Stimulated activated CD4-positive, alpha-beta T cell treated with anti-CD3 and anti-CD28 coated beads, Interleukin-15, amount 100 ng/mL, for 48 hours (primary cell): ENCODE results near the gene HCFC2.

ENCODE experiments used
- DNase-seq, 2 donors: peaks; one replicate each; pipeline ENCODE4 v3.0.0-alpha.2; 2020; ENCODE audit warnings: low read depth in 2 of 2

Gene HCFC2

DNA sequence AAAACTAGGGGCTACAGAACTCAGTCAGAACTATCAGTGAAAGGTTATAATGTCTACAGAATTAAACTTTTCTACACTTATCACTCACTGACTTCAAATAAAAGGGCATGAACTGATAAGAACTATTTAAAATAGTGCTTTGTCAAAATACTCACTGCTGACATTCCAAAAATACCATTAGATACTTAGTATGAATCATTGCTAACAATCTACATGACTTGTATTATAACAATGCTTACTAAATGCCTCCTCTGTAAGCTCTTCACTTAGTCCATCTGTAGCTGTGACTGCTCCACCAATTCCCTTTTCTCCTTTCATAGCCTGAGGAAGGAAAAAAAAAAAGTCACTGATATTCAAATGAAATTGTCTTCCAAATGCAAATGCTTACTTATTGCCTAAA is 56.7 kb downstream of the HCFC2 start:
- no peak for DNase-seq

DNA sequence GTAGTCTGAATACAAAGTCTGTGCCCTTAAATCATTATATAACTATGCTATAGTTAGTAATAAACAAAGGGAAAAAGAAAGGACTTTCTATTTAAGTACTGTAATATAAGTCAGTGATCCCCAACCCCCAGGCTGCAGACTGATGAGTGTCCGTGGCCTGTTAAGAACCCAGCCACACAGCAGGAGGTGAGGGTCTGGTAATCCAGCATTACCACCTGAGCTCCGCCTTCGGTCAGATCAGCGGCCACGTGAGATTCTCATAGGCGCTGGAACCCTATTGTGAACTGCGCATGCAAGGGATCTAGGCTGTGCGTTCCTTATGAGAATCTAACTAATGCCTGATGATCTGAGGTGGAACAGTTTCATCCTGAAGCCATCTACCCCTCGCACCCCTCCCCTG is 58.0 kb downstream of the HCFC2 start:
- DNase-seq: no peak

DNA sequence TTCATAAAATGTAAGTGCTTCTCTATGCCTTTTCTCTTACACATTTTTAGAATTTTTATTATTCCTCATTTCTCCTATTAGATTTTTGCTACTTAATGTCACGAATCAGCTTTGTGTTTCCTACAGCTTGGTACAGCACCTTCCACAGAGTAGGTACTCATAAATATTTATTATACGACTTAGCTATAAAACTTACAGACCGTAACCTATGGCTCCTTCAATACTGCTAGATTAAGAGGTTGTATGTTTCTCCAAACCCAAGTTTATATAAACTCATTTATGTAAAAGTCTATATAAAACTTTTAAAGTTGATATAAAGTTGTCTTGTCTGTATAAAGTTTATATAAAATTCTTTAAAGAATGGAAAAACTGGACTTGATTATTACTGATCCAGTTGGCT is 62.2 kb downstream of the HCFC2 start:
- no peak for DNase-seq

DNA sequence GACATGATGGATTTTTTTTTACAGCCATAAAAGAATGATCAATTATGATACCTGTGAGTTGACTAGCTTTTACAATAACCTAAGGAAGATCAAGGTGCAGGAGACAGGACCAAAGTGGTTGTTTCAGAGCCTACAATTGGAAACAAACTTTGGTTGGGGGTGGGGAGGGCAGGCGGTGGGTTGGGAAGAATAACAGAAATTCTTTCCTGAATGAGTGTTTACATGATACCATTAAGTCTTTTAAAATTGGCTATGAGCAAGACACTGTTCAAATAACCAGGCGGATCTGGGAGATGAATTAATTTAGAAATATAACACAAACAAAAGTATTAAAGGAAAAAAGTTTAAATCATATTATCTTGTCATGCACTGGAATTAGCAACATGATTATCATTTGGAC is 66.4 kb downstream of the HCFC2 start:
- no peak for DNase-seq

DNA sequence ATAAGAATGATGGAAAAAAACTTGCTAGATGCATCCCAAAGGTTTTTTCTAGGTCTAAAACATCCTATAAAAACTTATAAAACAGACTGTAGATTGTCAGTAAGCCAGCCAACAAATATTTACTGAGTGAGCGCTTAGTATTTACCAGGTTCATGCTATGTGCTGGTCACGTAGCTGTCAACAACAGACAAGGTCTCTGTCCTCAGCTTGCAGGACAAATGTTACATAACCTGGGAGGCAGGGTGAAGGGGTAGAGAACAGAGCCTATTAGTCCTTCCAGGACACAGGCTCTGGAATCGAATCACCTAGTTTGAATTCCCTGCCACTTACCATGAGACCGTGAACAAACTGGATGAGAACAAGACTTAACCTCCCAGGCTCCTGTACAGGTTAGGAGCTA is 67.3 kb downstream of the HCFC2 start:
- DNase-seq: no peak

DNA sequence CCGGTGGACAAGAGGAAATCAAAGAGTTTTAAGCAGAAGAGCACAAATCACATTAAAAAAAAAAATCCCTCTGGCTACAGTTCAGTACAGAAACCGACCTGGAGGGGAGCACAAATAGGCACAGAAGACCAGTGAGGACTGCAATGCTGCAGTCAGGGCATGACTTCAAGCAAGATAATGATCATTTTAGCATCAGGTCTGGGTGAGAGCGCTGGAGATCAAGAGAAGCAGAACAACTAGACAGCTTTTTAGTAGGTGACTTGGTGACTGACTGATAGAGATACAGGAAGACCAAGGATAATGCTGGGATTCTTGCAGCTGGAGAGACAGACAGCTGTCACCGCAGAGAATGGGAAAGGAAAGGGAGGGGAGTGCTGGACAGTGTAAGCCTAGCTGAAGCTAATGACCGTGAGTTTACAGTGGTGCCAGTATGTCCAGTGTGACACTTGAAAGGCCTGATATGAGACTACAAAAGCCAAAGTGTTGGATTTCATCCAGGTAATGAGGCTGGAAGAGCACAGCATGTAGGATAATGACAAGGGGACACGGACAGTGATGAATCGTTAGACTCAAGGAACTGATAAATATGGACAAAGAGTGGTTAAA is 68.1 kb downstream of the HCFC2 start:
- no peak for DNase-seq

DNA sequence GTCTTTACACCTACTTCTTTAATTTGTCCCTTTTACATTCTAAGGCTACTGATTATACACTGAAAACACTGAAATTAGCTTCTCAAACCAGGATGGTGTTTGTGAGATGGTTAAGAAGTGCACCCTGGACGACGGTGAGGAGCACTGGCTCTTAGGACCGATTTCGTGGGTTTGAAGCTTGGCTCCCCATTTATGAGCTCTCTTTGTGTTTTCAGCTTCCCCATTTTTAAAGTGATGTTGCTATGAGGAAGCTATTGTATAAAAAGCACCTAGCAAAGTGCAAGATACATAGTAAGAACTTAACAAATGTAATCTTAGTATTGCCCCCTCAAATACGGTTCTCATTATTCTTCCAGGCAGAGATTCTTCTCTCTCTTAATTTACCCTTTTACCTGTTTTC is 69.0 kb downstream of the HCFC2 start:
- no peak for DNase-seq

DNA sequence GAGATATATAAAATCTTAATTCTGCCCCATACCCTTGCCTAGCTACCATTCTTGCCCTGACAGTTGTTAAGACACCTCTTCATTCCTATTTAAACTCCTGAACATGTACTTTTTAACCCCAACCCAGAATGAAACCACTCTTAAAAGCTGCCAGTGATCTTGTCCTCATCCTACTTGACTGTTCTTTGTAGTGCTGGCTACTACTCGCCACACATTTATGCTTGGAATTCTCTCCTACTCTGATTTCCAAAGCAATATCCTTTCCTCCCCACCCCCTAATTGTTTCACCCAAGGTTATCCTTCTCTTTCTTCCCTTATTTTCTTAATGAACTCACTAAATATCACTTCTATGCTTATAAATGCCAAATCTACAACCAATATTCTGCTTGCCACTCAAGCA is 69.5 kb downstream of the HCFC2 start:
- DNase-seq: no peak

DNA sequence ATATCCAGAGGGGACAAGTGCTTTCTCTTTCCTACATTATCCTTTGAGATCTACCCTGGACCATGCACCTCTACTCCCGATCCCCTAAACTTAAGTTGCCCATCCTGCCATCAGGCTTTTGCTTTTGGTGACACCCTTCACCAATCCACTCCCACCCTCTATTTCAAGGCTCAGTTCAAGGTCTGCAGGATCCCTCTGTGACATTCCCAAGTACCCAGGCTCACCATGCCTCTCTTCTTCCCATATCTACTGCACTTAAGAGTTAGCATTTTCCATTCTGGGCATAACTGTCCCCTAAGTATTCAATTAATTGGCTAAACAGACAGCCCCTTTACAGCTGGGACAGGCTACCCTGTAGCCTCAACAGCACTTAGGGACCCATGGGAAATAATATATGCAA is 70.6 kb downstream of the HCFC2 start:
- no peak for DNase-seq

DNA sequence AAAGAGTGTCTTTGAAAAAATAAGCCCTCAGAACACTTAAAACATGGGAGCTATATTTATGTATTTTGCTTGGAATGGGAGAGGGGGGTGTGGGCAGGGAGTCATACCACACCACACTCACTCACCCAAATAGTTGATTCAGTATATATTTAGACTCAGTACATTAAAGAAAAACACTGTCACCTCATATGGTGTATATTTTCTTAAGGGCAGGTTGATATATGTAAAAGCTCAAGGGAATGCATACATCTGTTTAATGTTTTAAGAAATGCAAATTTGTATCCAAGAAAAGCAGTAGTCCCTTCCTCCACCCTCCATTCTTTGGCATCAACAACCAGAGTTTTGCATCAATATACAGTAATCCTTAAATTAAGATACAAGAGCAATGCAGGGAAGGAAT is 72.2 kb downstream of the HCFC2 start:
- DNase-seq: no peak

DNA sequence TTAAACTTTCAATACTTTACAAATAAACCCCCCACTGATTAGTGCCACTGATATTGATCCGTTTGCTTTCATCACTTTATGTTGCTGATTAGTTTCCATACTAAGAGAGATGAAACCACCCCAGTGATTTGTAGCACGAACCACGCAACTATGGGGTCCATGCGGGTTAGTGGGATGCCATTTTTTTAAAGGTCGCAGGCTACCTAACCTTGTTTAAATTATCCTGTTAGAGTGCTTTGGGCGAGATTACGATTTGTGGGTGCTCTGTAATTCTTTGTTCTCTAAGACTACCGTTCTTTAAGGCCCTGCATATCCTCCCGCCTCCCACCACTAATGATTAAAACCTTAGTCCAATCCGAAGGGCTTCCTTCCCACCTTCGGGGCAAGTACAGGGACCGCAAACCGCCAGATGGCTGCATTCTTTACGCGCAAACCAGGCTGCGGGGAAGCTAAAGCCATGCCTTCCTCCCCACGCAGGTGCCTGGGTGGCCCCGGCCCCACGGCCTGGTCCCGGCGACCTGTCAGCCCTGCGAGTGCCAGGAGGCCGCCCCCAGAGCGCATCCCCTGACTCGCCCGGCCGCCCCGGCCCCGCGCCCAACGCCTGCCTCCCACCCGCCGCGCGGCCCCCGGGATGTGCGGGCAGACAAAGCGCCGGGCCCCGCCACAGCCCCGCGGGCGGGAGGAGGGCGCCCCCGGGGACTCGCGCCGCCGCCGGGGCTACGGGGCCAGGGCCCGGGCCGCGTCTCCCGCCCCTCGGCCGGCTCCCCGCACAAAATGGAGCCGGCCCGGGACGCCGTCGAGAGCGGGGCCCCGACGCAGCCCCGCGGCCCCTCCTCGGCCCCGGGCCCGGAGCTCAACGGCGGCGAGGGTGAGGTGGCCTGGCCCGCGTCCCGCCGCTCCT is 72.9 kb downstream of the HCFC2 start:
- DNase-seq: peak; percentile 5 to 10

DNA sequence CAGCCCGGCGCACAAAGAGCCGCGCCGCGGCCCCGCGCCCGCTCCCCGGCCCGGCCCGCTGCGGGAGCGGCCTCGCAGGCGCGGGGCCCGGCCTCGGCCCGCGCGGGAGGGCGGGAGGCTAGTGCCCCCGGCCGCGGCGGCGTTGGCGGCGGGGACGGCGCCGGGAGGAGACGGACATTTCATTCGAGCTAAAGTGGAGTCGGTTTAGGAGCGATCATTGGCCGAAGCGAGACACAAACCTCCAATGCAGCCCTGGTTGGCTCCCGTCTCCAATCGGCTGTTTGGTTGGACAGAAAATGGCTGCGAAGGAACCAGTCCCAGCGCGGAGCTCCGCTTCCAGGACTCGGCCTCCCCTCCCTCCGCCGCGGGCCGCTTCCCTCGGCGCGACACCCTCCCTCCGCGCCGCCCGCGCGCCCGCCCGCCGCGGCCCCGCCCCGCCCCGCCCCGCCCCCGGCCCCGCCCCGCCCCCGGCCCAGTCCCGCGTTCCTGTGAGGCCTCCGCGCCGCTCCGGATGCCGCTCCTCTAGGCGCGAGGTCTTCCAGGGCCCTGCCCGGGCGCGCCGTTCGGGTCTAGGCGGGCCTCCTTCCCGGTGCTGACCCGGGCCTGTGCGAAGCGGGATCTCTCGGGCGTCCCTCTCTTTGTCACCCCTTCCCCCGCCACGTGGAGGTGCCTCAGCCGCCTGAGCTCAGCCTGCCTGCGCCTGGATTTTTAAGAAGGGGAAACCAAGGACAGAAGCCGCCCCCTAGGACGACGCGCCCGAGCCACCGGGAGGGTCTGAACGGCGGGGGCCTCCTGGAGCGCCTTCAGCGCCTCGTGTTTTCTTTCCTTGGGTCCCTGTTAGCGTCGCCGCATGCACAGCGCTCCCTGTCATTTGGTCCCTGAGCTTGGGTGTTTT is 73.8 kb downstream of the HCFC2 start, which contains the start of gene NFYB:
TSS of gene NFYB (minus strand) at position 309 of the 895 bp plus-strand sequence. CDS start 2,757 bp downstream, outside the sequence.
- DNase-seq: peak; percentile 86 to 91

DNA sequence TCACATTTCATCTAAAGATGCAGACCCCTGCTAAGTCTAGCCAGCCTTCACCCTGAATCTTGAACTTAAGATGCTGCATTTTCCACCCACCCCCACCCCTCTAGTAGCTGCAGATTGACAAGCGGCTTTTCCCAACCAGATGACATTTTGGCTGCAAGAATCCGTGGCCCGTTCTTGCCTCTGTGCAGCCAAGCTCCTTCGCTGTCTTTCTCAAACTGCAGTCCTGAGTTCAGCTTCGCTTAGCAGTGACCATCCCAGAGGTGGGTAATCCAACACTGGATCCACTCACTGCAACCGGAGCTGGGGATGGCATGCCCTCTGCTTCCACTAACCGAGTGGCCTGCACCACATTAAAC is 74.4 kb downstream of the HCFC2 start:
- DNase-seq: no peak

DNA sequence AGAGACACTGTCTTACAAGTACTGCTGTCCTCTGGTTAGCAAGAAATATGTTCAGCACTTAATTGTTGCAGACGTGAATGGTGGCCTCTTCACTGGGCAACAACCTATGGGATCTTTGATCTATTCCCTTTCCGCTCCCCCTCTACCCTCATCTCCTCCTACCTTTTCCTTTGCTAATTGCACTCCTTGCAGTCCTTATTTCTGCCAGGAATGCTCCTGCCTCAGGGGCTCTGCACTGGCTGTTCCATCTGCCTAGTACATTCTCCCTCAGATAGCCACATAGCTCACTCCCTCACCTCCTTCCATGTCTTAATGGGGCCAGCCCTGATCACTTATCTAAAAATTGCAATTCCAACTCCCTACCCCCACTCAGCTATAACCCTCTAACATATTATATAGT is 78.2 kb downstream of the HCFC2 start:
- DNase-seq: no peak

DNA sequence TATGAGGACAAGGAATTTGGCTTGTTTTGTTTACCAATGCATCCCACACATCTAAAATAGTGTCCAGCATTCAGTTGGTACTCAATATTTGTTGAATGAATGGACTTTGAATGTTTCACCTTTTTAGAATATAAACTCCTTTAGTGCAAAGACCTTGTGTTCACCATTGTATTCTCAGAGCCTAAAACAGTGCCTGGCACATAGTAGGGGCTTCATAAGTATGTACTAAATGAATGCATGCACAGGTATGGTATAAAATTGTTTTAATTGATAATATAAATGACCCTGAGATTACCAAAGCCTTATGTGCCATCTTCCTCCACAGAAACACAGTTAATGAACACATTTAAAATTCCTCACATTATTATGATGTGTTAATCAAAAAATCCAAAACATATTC is 78.7 kb downstream of the HCFC2 start:
- DNase-seq: no peak

DNA sequence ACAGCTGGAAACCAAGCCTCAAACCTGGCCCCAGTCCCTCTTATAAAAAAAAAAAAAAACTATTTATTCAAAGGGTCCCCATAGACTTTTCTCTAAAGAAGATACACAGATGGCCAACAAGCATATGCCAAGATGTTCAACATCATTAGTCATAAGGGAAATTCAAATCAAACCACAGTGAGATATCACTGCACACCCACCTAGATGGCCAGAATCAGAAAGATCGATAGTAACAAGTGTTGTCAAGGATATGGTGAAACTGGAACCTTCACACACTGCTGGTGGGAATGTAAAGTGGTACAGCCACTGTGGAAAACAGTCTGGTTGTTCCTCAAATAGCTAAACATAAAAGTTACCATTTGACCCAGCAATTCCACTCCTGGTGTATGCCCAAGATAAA is 79.6 kb downstream of the HCFC2 start:
- DNase-seq: no peak

DNA sequence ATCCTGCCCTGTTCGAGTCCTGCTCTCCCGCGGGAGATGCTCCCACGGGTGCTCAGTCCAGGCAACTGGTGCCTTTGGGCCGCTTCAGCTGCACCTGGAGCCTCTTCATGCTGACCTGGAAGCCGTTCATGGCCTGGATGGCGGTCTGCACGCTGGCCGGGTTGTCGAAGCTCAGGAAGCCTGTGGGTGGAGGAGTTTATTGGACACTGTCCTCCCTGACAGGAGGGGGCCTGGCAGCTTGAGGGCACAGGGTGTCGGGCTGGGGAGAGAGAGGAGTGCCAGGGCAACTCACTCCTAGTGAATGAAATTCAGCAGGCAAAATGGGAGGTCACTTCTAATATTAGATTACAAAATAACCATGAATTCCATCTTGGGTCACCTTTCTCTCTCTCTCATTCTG is 83.0 kb downstream of the HCFC2 start:
- no peak for DNase-seq

DNA sequence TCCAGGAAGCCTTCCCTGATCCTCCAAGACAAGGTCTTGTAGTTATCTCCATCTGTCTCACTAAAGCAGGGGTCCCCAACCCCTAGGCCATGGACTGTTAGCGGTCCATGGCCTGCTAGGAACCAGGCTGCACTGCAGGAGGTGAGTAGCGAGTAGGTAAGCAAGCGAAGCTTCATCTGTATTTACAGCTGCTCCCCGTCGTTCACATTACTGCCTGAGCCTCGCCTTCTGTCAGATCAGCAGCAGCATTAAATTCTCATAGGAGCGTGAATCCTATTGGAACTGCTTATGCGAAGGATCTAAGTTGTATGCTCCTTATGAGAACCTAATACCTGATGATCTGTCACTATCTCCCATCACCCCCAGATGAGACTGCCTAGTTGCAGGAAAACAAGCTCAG is 86.1 kb downstream of the HCFC2 start:
- DNase-seq: no peak

DNA sequence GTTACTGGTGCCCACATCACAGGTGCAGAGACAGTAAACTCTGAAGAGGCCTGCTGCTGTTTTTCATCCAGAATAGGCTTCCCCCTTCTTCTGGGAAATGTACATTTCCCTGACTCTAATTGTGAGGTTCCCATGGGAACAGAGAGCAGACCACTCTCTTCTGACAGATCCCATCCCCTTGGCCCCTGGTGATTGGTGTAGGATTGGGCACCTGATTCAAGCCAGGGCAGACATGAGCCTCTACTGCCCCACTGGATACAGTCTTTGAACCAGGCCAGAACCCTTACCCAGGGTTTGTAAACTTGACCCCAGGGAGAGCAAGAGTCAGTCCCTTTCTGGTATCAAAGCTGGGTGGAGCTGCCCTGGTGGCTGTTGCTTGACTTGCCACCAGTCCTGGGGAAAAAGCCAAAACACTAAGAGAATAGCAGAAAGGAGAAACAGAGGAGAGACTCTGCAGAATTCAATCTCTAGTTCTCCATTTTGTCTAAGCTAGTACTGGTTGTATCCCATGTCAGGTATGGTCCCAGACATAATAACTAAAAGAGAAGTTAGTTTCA is 88.4 kb downstream of the HCFC2 start:
- DNase-seq: no peak

DNA sequence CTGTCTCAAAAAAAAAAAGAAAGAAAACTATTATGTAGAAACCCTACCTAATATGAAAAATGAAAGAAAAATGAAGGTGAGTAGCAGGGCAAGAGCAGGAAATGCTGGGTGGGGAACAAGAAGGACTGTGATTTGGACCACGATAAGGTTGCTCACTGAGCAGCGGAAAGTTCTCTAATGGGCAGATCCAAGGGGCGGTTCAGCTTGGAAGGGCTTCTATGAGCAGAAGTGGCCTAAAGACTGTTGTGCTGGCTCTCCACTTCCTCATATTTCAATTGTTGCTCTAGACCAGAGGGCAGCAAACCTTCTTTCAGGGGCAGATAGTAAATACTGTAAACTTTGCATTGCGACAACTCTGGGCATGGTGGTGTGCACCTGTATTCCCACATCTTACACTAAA is 90.0 kb downstream of the HCFC2 start:
- DNase-seq: no peak

DNA sequence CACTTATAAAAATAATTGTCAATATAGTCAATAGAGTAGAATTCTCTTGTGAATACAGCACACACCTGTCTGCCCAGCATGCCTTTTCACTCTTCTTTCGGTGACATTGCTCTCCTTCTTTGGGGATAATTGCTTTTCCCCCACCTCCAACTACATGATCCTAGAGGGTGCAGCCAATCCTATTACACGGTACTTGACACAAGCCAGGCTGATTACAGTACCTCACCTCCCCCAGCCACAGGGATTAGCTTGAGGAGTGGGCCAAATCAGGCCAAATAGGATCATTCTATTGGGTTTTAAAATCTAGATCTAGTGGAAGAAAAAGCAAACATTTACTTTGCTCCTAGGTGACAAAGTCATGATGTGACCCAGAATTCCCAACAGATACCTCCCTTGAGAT is 90.5 kb downstream of the HCFC2 start:
- no peak for DNase-seq
